Chondrocyte (in vitro differentiated cells): ENCODE measurements around the gene TOMM7. TPM values are rescaled to one million over a fixed set of nuclear protein-coding genes. Genes with fewer than 3 reads are reported as not detected.

Experiments
- DNase-seq: peaks from one replicate; pipeline ENCODE4 v3.0.0; 2021; ENCODE audit warnings: mixed read lengths, low spot score
- H3K27ac Mint-ChIP-seq: one replicate; pipeline ENCODE4 v1.8.0; 2021; ENCODE audit warnings: mild to moderate bottlenecking, moderate library complexity, mixed read lengths; ENCODE audit not compliant: unreplicated experiment
- H3K27me3 Mint-ChIP-seq: 2 replicates; pipeline ENCODE4 v1.8.0; 2021; ENCODE audit warnings: low read depth, mixed read lengths
- H3K36me3 Mint-ChIP-seq: 2 replicates; pipeline ENCODE4 v1.8.0; 2021; ENCODE audit warnings: low read depth, mixed read lengths
- H3K4me1 Mint-ChIP-seq: 2 replicates; pipeline ENCODE4 v1.8.0; 2021; ENCODE audit warnings: low read depth, mild to moderate bottlenecking, mixed read lengths
- H3K4me3 Mint-ChIP-seq: one replicate; pipeline ENCODE4 v1.8.0; 2021; ENCODE audit warnings: mild to moderate bottlenecking, moderate library complexity, mixed read lengths; ENCODE audit not compliant: unreplicated experiment
- H3K9me3 Mint-ChIP-seq: 2 replicates; pipeline ENCODE4 v1.8.0; 2021; ENCODE audit warnings: low read depth, mixed read lengths
- CTCF ChIP-seq: fragments of 200-600 bp; sonication (generic); IDR thresholded peaks from 2 replicates; pipeline ENCODE4 v1.5.0; 2021; ENCODE audit warnings: antibody characterized with exemption, mild to moderate bottlenecking, moderate library complexity
- total RNA-seq: library from RNA; stranded (reverse); gene quantifications from 3 replicates; pipeline ENCODE4 v1.2.1, GENCODE V29; 2021

The TOMM7 gene
- total RNA-seq, 1 donor from 2014 or later: 240 TPM

DNA sequence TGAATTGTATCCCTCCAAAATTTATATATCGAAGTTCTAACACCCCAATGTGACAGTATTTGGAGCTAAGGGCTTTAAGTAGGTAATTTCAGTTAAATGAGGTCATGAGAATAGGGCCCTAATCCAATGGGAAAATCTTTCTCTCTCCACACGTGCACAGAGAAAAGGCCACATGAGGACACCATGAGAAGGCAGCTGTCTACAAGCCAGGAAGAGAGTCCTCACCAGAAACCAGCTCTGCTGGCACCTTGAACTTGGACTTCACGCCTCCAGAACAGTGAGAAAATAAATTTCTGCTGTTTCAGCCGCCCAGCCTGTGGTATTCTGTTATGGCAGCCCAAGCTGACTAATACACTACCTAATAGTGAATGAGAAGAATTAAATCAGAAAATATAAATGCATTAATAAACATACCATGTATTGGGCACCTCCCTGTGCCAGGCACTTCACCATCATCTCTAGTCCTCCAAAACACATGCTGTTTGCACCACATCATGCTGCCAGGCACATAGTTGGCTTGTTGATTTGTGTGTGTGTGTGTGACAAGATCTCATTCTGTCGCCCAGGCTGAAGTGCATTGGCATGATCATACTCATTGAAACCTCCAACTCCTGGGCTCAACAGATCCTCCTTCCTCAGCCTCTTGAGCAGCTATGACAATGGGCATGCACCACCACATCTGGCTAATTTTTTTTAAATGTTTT lies 9.1 kb upstream of the TOMM7 start:
- Mint-ChIP-seq H3K36me3 (no peaks in the 10 kb centered on the region), H3K27ac (no peak overlapping the region), H3K27me3 (no peaks in the 10 kb centered on the region), H3K9me3 (no peaks in the 10 kb centered on the region), H3K4me1 (peaks cover 11% of the 10 kb centered on the region), H3K4me3 (no peak overlapping the region)
- TF ChIP-seq CTCF: no peak
- DNase-seq: no peak

DNA sequence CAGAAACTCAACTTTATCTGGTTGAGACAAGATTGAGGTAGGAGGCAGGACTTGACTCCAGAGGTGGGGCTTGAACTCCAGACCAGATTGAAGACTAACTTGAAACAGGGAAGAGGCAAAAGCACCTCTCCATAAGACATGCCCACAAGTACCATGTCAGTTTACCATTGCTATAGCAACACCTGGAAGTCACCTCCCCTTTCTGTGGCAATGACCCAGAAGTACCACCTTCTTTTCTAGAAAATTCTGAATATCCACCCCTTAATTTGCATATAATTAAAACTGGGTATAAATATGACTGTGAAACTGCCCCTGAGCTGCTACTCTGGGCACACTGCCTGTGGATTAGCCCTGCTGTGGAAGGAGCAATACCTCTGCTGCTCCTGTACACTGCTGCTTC lies 4.9 kb upstream of the TOMM7 start:
- Mint-ChIP-seq H3K4me3 (no peak overlapping the region), H3K4me1 (peaks cover 7% of the 10 kb centered on the region), H3K36me3 (no peaks in the 10 kb centered on the region), H3K27me3 (no peaks in the 10 kb centered on the region), H3K9me3 (no peaks in the 10 kb centered on the region), H3K27ac (no peak overlapping the region)
- TF ChIP-seq CTCF: no peak
- no peak for DNase-seq

DNA sequence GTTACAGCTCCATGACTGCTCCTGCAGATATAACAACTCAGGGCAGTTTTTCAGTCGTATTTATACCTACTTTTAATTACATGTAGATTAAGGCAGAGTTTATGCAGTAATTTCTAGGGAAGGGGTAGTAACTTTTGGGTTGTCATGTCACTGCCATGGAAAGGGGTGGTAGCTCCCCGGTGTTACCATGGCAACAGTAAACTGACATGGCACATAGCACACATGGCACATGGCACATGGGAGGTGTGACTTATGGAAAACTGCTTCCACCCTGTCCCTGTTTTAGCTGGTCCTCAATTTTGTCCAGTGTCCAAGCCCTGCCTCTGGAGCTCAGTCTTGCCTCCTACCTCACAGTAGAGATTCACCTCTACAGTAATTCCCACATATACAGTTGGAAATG lies 3.9 kb upstream of the TOMM7 start:
- TF ChIP-seq CTCF: no peak
- no peaks in the 10 kb centered on the region for H3K36me3 Mint-ChIP-seq
- H3K27ac Mint-ChIP-seq: no peak overlapping the region
- no peak overlapping the region for H3K4me3 Mint-ChIP-seq
- H3K9me3 Mint-ChIP-seq: no peaks in the 10 kb centered on the region
- no peak for DNase-seq
- peaks cover 8% of the 10 kb centered on the region for H3K4me1 Mint-ChIP-seq
- no peaks in the 10 kb centered on the region for H3K27me3 Mint-ChIP-seq

GRCh38 chr7:22824760-22825159 lies 2.1 kb upstream of the TOMM7 start:
- no peak for TF ChIP-seq CTCF
- Mint-ChIP-seq H3K4me3 (no peak overlapping the region), H3K27me3 (no peaks in the 10 kb centered on the region), H3K9me3 (no peaks in the 10 kb centered on the region), H3K4me1 (peaks cover 25% of the 10 kb centered on the region), H3K27ac (no peak overlapping the region), H3K36me3 (no peaks in the 10 kb centered on the region)
- DNase-seq: no peak

- no peak for TF ChIP-seq CTCF
- no peak for DNase-seq
- H3K4me1 Mint-ChIP-seq: peaks cover 29% of the 10 kb centered on the region
- no peaks in the 10 kb centered on the region for H3K36me3 Mint-ChIP-seq
- H3K4me3 Mint-ChIP-seq: peak overlapping the region; percentile 98
- no peaks in the 10 kb centered on the region for H3K9me3 Mint-ChIP-seq
- H3K27ac Mint-ChIP-seq: peak overlapping the region; percentile 96
- H3K27me3 Mint-ChIP-seq: no peaks in the 10 kb centered on the region
These were observed 471 bp upstream of the TOMM7 start for GRCh38 chr7:22823142-22823497.
